ENCODE results near the gene OPN3. TPM values are rescaled to one million over a fixed set of nuclear protein-coding genes. Genes with fewer than 3 reads are reported as not detected.

OPN3 gene
- total RNA-seq, 2 donors from 2014 or later, result 6.3 to 9.9 TPM

DNA sequence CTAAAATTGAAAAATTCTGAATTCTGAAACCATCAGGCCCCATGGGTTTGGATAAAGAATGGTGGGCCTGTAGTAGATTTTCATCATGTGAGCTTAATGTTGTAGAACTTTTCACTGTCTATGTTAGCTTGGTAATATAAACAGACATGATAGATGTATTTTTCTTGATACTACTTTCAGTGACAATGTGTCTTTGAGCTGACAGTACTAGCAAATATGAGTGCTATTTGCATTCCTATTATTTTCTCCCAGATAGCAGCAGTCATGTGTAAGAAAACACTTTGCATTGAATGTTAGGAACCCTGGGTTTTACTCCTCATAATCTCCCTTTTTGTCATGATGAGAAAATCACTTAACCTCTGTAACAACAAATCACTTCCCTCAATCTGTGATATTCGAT, 89.9 kb downstream of the OPN3 start:
- H3K4me1 ChIP-seq, result no peaks in the 10 kb centered on the region
- H3K9me3 ChIP-seq, result no peaks in the 10 kb centered on the region
- TF ChIP-seq, protein P1, sequence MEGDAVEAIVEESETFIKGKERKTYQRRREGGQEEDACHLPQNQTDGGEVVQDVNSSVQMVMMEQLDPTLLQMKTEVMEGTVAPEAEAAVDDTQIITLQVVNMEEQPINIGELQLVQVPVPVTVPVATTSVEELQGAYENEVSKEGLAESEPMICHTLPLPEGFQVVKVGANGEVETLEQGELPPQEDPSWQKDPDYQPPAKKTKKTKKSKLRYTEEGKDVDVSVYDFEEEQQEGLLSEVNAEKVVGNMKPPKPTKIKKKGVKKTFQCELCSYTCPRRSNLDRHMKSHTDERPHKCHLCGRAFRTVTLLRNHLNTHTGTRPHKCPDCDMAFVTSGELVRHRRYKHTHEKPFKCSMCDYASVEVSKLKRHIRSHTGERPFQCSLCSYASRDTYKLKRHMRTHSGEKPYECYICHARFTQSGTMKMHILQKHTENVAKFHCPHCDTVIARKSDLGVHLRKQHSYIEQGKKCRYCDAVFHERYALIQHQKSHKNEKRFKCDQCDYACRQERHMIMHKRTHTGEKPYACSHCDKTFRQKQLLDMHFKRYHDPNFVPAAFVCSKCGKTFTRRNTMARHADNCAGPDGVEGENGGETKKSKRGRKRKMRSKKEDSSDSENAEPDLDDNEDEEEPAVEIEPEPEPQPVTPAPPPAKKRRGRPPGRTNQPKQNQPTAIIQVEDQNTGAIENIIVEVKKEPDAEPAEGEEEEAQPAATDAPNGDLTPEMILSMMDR (IDR thresholded peaks at IDR 0.05), result no peak
- H3K4me3 ChIP-seq, result no peak overlapping the region
- H3K36me3 ChIP-seq, result no peaks in the 10 kb centered on the region
- H3K27me3 ChIP-seq, result no peaks in the 10 kb centered on the region
- no peak for DNase-seq (ENCODE audit: low spot score)
- H3K27ac ChIP-seq, result no peak overlapping the region

DNA sequence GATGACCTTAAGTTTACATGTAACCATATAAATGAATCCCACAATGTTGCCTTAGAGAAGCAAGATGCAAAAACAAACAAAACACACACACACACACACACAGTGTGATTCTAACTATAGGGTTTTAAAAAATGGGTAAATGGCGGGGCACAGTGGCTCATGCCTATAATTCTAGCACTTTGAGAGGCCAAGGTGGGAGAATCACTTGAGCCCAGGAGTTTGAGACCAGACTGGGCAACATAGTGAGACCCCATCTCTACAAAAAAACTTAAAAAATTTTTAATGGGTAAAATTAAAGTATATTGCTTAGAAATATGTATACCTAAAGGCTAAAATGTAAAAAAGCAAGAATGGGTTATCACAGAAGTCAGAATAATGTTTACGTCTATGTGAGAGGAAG, 92.2 kb downstream of the OPN3 start:
- Histone ChIP-seq H3K27ac (no peak overlapping the region), H3K9me3 (no peaks in the 10 kb centered on the region), H3K4me3 (no peak overlapping the region), H3K27me3 (peaks cover 0 to 4% of the 10 kb centered on the region in 2 donors), H3K4me1 (no peaks in the 10 kb centered on the region), H3K36me3 (no peaks in the 10 kb centered on the region)
- DNase-seq (ENCODE audit: low spot score), result no peak
- TF ChIP-seq, protein P1 (IDR thresholded peaks at IDR 0.05), result no peak

Other genes with a start within 250 kb of the OPN3 start
- gene FH, start 120.6 kb downstream of the OPN3 start, total RNA-seq, result 100 to 1,000 TPM; 104 to 170 TPM
- gene KMO, start 108.0 kb downstream of the OPN3 start, total RNA-seq, result under 1 TPM; 0.35 to 0.37 TPM
- 1 to 10 TPM; 2.7 to 3.2 TPM for gene CHML, start within 50 bp of the OPN3 start, total RNA-seq
- not detected for gene WDR64, start 11.9 kb upstream of the OPN3 start, total RNA-seq
- gene EXO1, start 207.8 kb upstream of the OPN3 start, total RNA-seq, result under 1 TPM in 1 of 2 donors, not detected in 1; 0.16 TPM

All from right atrium auricular region (tissue), 2 donors.